Liver (tissue), 9 donors: ENCODE measurements around the gene HLCS. TPM values are rescaled to one million over a fixed set of nuclear protein-coding genes. Genes with fewer than 3 reads are reported as not detected.

Source experiments
- DNase-seq: peaks from one replicate; pipeline ENCODE4 v3.0.0-alpha.2; 2017; ENCODE audit warnings: low spot score
- H3K27ac ChIP-seq, 2 donors: one replicate each; pipeline ENCODE4 v1.7.0; 2013; ENCODE audit warnings: inconsistent platforms in 2 of 2, low read length in 2 of 2, control low read depth in 1 of 2, low read depth in 1 of 2, mild to moderate bottlenecking in 1 of 2
- H3K27me3 ChIP-seq, 4 donors: one replicate each; pipeline versions ENCODE4 v1.6.1 to v1.7.0; 2013; ENCODE audit warnings: low read length in 3 of 4, inconsistent platforms in 1 of 4, mild to moderate bottlenecking in 1 of 4, moderate library complexity in 1 of 4; ENCODE audit not compliant: control insufficient read depth in 4 of 4, insufficient read depth in 4 of 4
- H3K36me3 ChIP-seq, 4 donors: one replicate each; pipeline versions ENCODE4 v1.6.1 to v1.7.0; 2013; ENCODE audit warnings: low read length in 3 of 4, mild to moderate bottlenecking in 3 of 4, low read depth in 1 of 4, moderate library complexity in 1 of 4; ENCODE audit not compliant: control insufficient read depth in 4 of 4, insufficient read depth in 3 of 4
- H3K4me1 ChIP-seq, 4 donors: one replicate each; pipeline versions ENCODE4 v1.6.1 to v1.7.0; 2013; ENCODE audit warnings: low read length in 3 of 4, mild to moderate bottlenecking in 3 of 4, moderate library complexity in 1 of 4; ENCODE audit not compliant: control insufficient read depth in 4 of 4, insufficient read depth in 4 of 4
- H3K4me3 ChIP-seq, 3 donors: one replicate each; pipeline versions ENCODE4 v1.6.1 to v1.7.0; 2013; ENCODE audit warnings: low read length in 3 of 3, control low read depth in 1 of 3, low read depth in 1 of 3, mild to moderate bottlenecking in 1 of 3
- H3K9ac ChIP-seq, 2 donors: one replicate each; pipeline ENCODE4 v1.7.0; 2013; ENCODE audit warnings: low read length in 2 of 2, mild to moderate bottlenecking in 2 of 2, moderate library complexity in 2 of 2, control low read depth in 1 of 2, low read depth in 1 of 2
- H3K9me3 ChIP-seq, 4 donors: one replicate each; pipeline versions ENCODE4 v1.6.1 to v1.7.0; 2013; ENCODE audit warnings: low read length in 3 of 4; ENCODE audit not compliant: control insufficient read depth in 4 of 4
- EGR1 ChIP-seq, 2 donors: IDR thresholded peaks; 2 replicates each; pipeline ENCODE4 v1.6.1; 2016 to 2018; ENCODE audit warnings: antibody characterized with exemption in 2 of 2, low read depth in 2 of 2
- FOXA1 ChIP-seq: IDR thresholded peaks from 2 replicates; pipeline ENCODE4 v1.6.1; 2016; ENCODE audit warnings: antibody characterized with exemption
- FOXA2 ChIP-seq: IDR thresholded peaks from 2 replicates; pipeline ENCODE4 v1.6.1; 2016; ENCODE audit warnings: antibody characterized with exemption
- HNF4A ChIP-seq, 2 donors: conservative IDR thresholded peaks; 2 replicates each; pipeline ENCODE4 v1.6.1; 2016; ENCODE audit warnings: antibody characterized with exemption in 2 of 2, mild to moderate bottlenecking in 2 of 2
- HNF4G ChIP-seq: IDR thresholded peaks from 2 replicates; pipeline ENCODE4 v1.6.1; 2016; ENCODE audit warnings: antibody characterized with exemption
- JUND ChIP-seq, 2 donors: IDR thresholded peaks; 2 replicates each; pipeline ENCODE4 v1.6.1; 2016; ENCODE audit warnings: antibody characterized with exemption in 2 of 2
- NR2F2 ChIP-seq: IDR thresholded peaks from 2 replicates; pipeline ENCODE4 v1.6.1; 2016; ENCODE audit warnings: antibody characterized with exemption
- RAD21 ChIP-seq, 2 donors: IDR thresholded peaks; 2 replicates each; pipeline ENCODE4 v1.6.1; 2016; ENCODE audit warnings: antibody characterized with exemption in 2 of 2, mild to moderate bottlenecking in 2 of 2
- RXRA ChIP-seq, 2 donors: IDR thresholded peaks; 2 replicates each; pipeline ENCODE4 v1.6.1; 2017 to 2018; ENCODE audit warnings: antibody characterized with exemption in 2 of 2, mild to moderate bottlenecking in 1 of 2
- SP1 ChIP-seq: IDR thresholded peaks from 2 replicates; pipeline ENCODE4 v1.6.1; 2018; ENCODE audit warnings: antibody characterized with exemption, mild to moderate bottlenecking
- TAF1 ChIP-seq: conservative IDR thresholded peaks from 2 replicates; pipeline ENCODE4 v1.6.1; 2016; ENCODE audit warnings: antibody characterized with exemption, mild to moderate bottlenecking
- YY1 ChIP-seq: IDR thresholded peaks from 2 replicates; pipeline ENCODE4 v1.6.1; 2016; ENCODE audit warnings: antibody characterized with exemption, mild to moderate bottlenecking
- WGBS: extraction: QIAGEN DNeasy Blood & Tissue Kit; methylation state at CpG from one replicate; pipeline ENCODE4 v1.1.7; 2013; 5-methylcytosine and 5-hydroxymethylcytosine counted together
- polyA plus RNA-seq, 2 donors: library from polyadenylated mRNA; stranded (reverse) in 1 of 2; unstranded in 1 of 2; fragments of 200-250 nt in 1 of 2; fragments of >200 nt in 1 of 2; fragmentation: Nextera tagmentation in 1 of 2; extraction: Ambion mirVana in 1 of 2; gene quantifications; one replicate each; pipeline versions ENCODE4 v1.2.1 to v1.2.3, GENCODE V29; 2013 to 2015
- total RNA-seq, 2 donors: library from RNA; depleted of rRNA; stranded (reverse); fragments of >200 nt; gene quantifications; one replicate each; pipeline ENCODE4 v1.2.3, GENCODE V29; 2014
- TF ChIP-seq, protein P1 (sequence below): IDR thresholded peaks from 2 replicates; pipeline ENCODE4 v1.6.1; 2016; ENCODE audit warnings: antibody characterized with exemption, mild to moderate bottlenecking
- TF ChIP-seq, protein P2 (sequence below): IDR thresholded peaks from 2 replicates; pipeline ENCODE4 v1.6.1; 2016; ENCODE audit warnings: antibody characterized with exemption
- TF ChIP-seq, protein P3 (sequence below): IDR thresholded peaks from 2 replicates; pipeline ENCODE4 v1.6.1; 2016; ENCODE audit warnings: antibody characterized with exemption
- TF ChIP-seq, protein P4 (sequence below): fragments of 150-350 bp; IDR thresholded peaks from 2 replicates; pipeline ENCODE4 v1.5.1; 2017; ENCODE audit warnings: improper control_type of control experiment, low read depth, low read length; ENCODE audit not compliant: missing input control
- donor health status: healthy.
- donor health status: healthy.
- donor health status: healthy.
- donor health status: healthy.
- donor health status: healthy.

The HLCS gene
- total and polyA plus RNA-seq, 4 donors: 6.6 to 22.5 (median 8.3) TPM

DNA sequence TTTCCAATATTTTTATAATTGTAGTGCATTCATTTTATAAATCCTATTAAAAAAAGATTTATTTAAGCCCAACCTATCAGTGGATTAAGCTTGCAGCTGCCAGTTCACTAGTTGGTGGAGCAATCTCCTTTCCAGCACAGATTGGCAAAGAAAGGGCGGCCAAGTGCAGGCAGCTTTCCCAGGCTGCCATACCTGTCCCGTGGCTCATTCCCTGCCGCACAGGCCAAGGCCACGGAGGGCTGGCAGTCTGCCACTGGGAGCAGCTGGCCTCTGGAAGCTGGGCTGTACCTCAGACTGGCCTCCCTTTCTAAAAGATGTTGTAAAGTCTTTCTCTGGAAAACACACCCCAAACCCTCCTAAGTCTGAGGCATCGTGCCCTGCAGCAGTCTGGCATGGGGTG lies 193.4 kb downstream of the HLCS start (continued):
- TF ChIP-seq FOXA1: no peak
- TF ChIP-seq EGR1 (IDR thresholded peaks at IDR 0.05; ENCODE audit: low read depth in 2 of 2): no peak

DNA sequence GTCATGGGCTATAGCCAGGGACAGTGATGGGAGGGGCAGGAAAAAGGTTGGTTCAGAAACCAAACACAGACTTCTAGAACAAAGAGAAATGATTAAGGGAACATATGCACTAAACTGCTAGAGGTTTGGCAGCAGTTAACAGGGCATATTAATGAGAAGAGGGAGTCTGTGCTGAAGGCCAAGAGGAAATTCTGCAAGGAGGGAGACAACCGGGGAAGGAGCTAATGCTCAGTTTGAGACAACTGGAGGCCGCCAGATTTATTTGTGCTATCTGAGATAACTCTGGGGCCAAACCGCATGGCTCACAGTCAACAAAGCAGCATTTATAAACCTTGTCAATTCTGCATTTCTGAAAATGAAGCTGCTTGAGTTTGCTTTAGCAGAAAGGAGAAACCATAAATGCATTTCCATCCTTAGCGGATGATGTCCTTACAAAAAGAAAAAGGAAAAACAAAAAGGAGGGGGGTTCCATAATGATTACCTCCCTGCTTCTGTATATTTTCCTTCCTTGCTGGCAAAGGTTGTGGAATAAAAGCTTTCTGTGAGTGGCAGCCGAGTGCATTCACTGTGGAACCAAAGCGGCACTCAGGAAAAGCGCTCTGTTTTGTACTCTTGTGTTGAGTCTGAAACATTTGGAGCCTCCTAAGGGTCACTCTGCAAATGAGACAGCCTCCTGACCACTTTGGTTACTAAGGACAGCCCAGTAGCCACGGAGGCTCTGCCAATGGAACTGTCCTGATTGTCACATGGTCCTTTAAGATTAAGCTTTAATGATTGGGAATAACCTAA lies 197.2 kb downstream of the HLCS start:
- Histone ChIP-seq H3K27ac (no peak overlapping the region), H3K9me3 (no peaks in the 10 kb centered on the region), H3K9ac (no peak overlapping the region), H3K4me3 (no peak overlapping the region), H3K4me1 (peaks cover 0 to 8% (median 5%) of the 10 kb centered on the region in 4 donors), H3K27me3 (no peaks in the 10 kb centered on the region), H3K36me3 (peaks cover 0 to 3% (median under 1%) of the 10 kb centered on the region in 4 donors)
- 82% methylated on average over 8 of the region's 8 CpGs for WGBS
- TF ChIP-seq TAF1: no peak
- TF ChIP-seq, protein P1, sequence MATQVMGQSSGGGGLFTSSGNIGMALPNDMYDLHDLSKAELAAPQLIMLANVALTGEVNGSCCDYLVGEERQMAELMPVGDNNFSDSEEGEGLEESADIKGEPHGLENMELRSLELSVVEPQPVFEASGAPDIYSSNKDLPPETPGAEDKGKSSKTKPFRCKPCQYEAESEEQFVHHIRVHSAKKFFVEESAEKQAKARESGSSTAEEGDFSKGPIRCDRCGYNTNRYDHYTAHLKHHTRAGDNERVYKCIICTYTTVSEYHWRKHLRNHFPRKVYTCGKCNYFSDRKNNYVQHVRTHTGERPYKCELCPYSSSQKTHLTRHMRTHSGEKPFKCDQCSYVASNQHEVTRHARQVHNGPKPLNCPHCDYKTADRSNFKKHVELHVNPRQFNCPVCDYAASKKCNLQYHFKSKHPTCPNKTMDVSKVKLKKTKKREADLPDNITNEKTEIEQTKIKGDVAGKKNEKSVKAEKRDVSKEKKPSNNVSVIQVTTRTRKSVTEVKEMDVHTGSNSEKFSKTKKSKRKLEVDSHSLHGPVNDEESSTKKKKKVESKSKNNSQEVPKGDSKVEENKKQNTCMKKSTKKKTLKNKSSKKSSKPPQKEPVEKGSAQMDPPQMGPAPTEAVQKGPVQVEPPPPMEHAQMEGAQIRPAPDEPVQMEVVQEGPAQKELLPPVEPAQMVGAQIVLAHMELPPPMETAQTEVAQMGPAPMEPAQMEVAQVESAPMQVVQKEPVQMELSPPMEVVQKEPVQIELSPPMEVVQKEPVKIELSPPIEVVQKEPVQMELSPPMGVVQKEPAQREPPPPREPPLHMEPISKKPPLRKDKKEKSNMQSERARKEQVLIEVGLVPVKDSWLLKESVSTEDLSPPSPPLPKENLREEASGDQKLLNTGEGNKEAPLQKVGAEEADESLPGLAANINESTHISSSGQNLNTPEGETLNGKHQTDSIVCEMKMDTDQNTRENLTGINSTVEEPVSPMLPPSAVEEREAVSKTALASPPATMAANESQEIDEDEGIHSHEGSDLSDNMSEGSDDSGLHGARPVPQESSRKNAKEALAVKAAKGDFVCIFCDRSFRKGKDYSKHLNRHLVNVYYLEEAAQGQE: no peak
- no peak for TF ChIP-seq HNF4G
- TF ChIP-seq EGR1 (IDR thresholded peaks at IDR 0.05; ENCODE audit: low read depth in 2 of 2): no peak
- TF ChIP-seq FOXA1: no peak
- TF ChIP-seq HNF4A (conservative IDR thresholded peaks at IDR 0.05): no peak
- TF ChIP-seq YY1: no peak
- no peak for TF ChIP-seq RAD21 (IDR thresholded peaks at IDR 0.05)
- TF ChIP-seq FOXA2: no peak
- TF ChIP-seq, protein P2, sequence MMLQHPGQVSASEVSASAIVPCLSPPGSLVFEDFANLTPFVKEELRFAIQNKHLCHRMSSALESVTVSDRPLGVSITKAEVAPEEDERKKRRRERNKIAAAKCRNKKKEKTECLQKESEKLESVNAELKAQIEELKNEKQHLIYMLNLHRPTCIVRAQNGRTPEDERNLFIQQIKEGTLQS: no peak
- TF ChIP-seq JUND (IDR thresholded peaks at IDR 0.05): no peak
- TF ChIP-seq SP1: no peak
- TF ChIP-seq, protein P3, sequence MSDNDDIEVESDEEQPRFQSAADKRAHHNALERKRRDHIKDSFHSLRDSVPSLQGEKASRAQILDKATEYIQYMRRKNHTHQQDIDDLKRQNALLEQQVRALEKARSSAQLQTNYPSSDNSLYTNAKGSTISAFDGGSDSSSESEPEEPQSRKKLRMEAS: no peak
- TF ChIP-seq RXRA (IDR thresholded peaks at IDR 0.05): no peak
- TF ChIP-seq, protein P4, sequence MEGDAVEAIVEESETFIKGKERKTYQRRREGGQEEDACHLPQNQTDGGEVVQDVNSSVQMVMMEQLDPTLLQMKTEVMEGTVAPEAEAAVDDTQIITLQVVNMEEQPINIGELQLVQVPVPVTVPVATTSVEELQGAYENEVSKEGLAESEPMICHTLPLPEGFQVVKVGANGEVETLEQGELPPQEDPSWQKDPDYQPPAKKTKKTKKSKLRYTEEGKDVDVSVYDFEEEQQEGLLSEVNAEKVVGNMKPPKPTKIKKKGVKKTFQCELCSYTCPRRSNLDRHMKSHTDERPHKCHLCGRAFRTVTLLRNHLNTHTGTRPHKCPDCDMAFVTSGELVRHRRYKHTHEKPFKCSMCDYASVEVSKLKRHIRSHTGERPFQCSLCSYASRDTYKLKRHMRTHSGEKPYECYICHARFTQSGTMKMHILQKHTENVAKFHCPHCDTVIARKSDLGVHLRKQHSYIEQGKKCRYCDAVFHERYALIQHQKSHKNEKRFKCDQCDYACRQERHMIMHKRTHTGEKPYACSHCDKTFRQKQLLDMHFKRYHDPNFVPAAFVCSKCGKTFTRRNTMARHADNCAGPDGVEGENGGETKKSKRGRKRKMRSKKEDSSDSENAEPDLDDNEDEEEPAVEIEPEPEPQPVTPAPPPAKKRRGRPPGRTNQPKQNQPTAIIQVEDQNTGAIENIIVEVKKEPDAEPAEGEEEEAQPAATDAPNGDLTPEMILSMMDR: no peak
- no peak for TF ChIP-seq NR2F2
- no peak for DNase-seq
